Subcutaneous adipose tissue (tissue), 4 donors: ENCODE data around the gene ENTREP1. TPM values are rescaled to one million over a fixed set of nuclear protein-coding genes. Genes with fewer than 3 reads are reported as not detected.

Experiments used
- CTCF ChIP-seq: fragments of 450-650 bp; IDR thresholded peaks from one replicate; pipeline ENCODE4 v1.5.1; 2016; ENCODE audit warnings: low read depth, mild to moderate bottlenecking, control low read depth, antibody characterized with exemption, moderate library complexity
- total RNA-seq, 4 donors: library from RNA; depleted of rRNA; stranded (reverse); fragments of >200 nt; gene quantifications; one replicate each; pipeline ENCODE4 v1.1.0, GENCODE V29; 2016

Gene ENTREP1
- total RNA-seq, 4 donors from 2014 or later: 3.3 to 12.6 (median 6.0) TPM

- TF ChIP-seq CTCF: no peak
Measured at GRCh38 chr9:69392826-69393225, 67.8 kb downstream of the ENTREP1 start.

GRCh38 chr9:69393425-69393824 lies 68.4 kb downstream of the ENTREP1 start:
- no peak for TF ChIP-seq CTCF

GRCh38 chr9:69395718-69396117 lies 70.7 kb downstream of the ENTREP1 start:
- no peak for TF ChIP-seq CTCF

GRCh38 chr9:69396759-69397158 lies 71.7 kb downstream of the ENTREP1 start:
- no peak for TF ChIP-seq CTCF

GRCh38 chr9:69397384-69398214 lies 72.6 kb downstream of the ENTREP1 start:
- TF ChIP-seq CTCF: no peak

- TF ChIP-seq CTCF: no peak
Measured at GRCh38 chr9:69400470-69400869, 75.5 kb downstream of the ENTREP1 start.

GRCh38 chr9:69411246-69411645 lies 86.2 kb downstream of the ENTREP1 start:
- TF ChIP-seq CTCF: no peak
